H1 (cell line): ENCODE measurements around the gene MED1. TPM values are rescaled to one million over a fixed set of nuclear protein-coding genes. Genes with fewer than 3 reads are reported as not detected.

ENCODE experiments used
- CTCF ChIA-PET: fragments of 300-600 bp; sonication (Branson Sonifier 250); formaldehyde crosslinking; loops from one replicate; lab custom pipeline; 2021; ENCODE audit not compliant: partially characterized antibody; lab: Charles Lee
- POLR2A ChIA-PET: fragments of 300-600 bp; sonication (Branson Sonifier 250); formaldehyde crosslinking; loops from one replicate; lab custom pipeline; 2021; ENCODE audit warnings: inconsistent platforms; ENCODE audit not compliant: partially characterized antibody; lab: Charles Lee
- DNase-seq, 2 experiments: peaks; one replicate each; pipeline versions ENCODE4 v3.0.0 to v3.0.0-alpha.2; 2010 to 2022; ENCODE audit warnings: low spot score in 2 of 2, low read depth in 1 of 2, mixed read lengths in 1 of 2
- FAIRE-seq: peaks from 2 replicates; lab custom pipeline; 2011; peaks lifted over from hg19 to GRCh38; lab: Jason Lieb, UNC
- H2AFZ ChIP-seq: 2 replicates; pipeline ENCODE4 v1.8.1; 2012; ENCODE audit warnings: low read length, inconsistent platforms
- H2AK5ac ChIP-seq: 2 replicates; pipeline ENCODE4 v1.6.1; 2013; ENCODE audit warnings: low read depth, low read length
- H2BK120ac ChIP-seq: replicated peaks from 2 replicates; pipeline ENCODE3; 2013; ENCODE audit warnings: low read depth, low read length, inconsistent platforms
- H2BK12ac ChIP-seq: 2 replicates; pipeline ENCODE4 v1.6.1; 2013; ENCODE audit warnings: low read depth, low read length
- H2BK15ac ChIP-seq: 2 replicates; pipeline ENCODE4 v1.6.1; 2013; ENCODE audit warnings: low read length
- H2BK20ac ChIP-seq: 2 replicates; pipeline ENCODE4 v1.6.1; 2013; ENCODE audit warnings: low read length
- H2BK5ac ChIP-seq: 2 replicates; pipeline ENCODE4 v1.6.1; 2013; ENCODE audit warnings: low read depth, low read length
- H3K14ac ChIP-seq: 2 replicates; pipeline ENCODE4 v1.6.1; 2013; ENCODE audit warnings: inconsistent platforms; ENCODE audit not compliant: insufficient read length
- H3K18ac ChIP-seq: 2 replicates; pipeline ENCODE4 v1.6.1; 2013; ENCODE audit warnings: low read length; ENCODE audit errors: extremely low read depth
- H3K23ac ChIP-seq: 2 replicates; pipeline ENCODE4 v1.6.1; 2013; ENCODE audit warnings: inconsistent platforms; ENCODE audit not compliant: insufficient read length
- H3K23me2 ChIP-seq: 2 replicates; pipeline ENCODE4 v1.6.1; 2013; ENCODE audit warnings: low read depth, low read length
- H3K27ac ChIP-seq: 2 replicates; pipeline ENCODE4 v1.6.1; 2011; ENCODE audit warnings: low read depth, low read length, inconsistent platforms
- H3K27me3 ChIP-seq, 4 experiments: replicated peaks in 1 of 4; 1 replicate in 1 of 4; 2 replicates in 3 of 4; pipeline versions ENCODE4 v1.6.1 to v1.8.1; 2011 to 2013; ENCODE audit warnings: low read length in 3 of 4, mild to moderate bottlenecking in 3 of 4, inconsistent platforms in 2 of 4, mixed read lengths in 2 of 4, moderate library complexity in 1 of 4; ENCODE audit not compliant: control insufficient read depth in 3 of 4, insufficient read depth in 3 of 4; ENCODE audit errors: extremely low read depth in 1 of 4
- H3K36me3 ChIP-seq, 4 experiments: 2 replicates each; pipeline versions ENCODE4 v1.6.1 to v1.8.1; 2011 to 2013; ENCODE audit warnings: mild to moderate bottlenecking in 4 of 4, low read length in 3 of 4, moderate library complexity in 2 of 4, control low read depth in 1 of 4, inconsistent platforms in 1 of 4; ENCODE audit not compliant: insufficient read depth in 4 of 4, control insufficient read depth in 2 of 4
- H3K4ac ChIP-seq: replicated peaks from 2 replicates; pipeline ENCODE3; 2013; ENCODE audit warnings: low read length, low read depth, mixed read lengths, inconsistent platforms; ENCODE audit not compliant: insufficient read length
- H3K4me1 ChIP-seq, 4 experiments: replicated peaks in 1 of 4; 1 replicate in 1 of 4; 2 replicates in 3 of 4; pipeline versions ENCODE4 v1.6.1 to v1.8.1; 2011 to 2013; ENCODE audit warnings: low read length in 3 of 4, inconsistent platforms in 2 of 4, mixed read lengths in 1 of 4; ENCODE audit not compliant: insufficient read depth in 4 of 4, control insufficient read depth in 3 of 4
- H3K4me2 ChIP-seq, 2 experiments: 2 replicates each; pipeline versions ENCODE4 v1.6.1 to v1.8.1; 2011 to 2013; ENCODE audit warnings: low read depth in 2 of 2, low read length in 2 of 2, control low read depth in 1 of 2, inconsistent platforms in 1 of 2, mild to moderate bottlenecking in 1 of 2; ENCODE audit not compliant: insufficient read depth in 1 of 2
- H3K4me3 ChIP-seq, 4 experiments: fragments of 200-600, 300-600 bp in 1 of 4; sonication (generic), shearing (Covaris generic), sonication (Bioruptor Twin) in 1 of 4; 2 replicates each; pipeline versions ENCODE4 v1.5.1 to v1.8.1; 2011 to 2016; ENCODE audit warnings: low read length in 4 of 4, low read depth in 3 of 4, control low read depth in 2 of 4, inconsistent platforms in 2 of 4, mild to moderate bottlenecking in 2 of 4, mixed read lengths in 1 of 4, moderate library complexity in 1 of 4; ENCODE audit not compliant: insufficient read depth in 2 of 4; ENCODE audit errors: extremely low read depth in 1 of 4
- H3K56ac ChIP-seq: replicated peaks from 2 replicates; pipeline ENCODE3; 2013; ENCODE audit warnings: low read depth, mild to moderate bottlenecking, mixed read lengths, low read length, inconsistent platforms; ENCODE audit not compliant: insufficient read length
- H3K79me1 ChIP-seq: 2 replicates; pipeline ENCODE4 v1.6.1; 2013; ENCODE audit warnings: low read depth, low read length, control low read depth
- H3K79me2 ChIP-seq, 2 experiments: 2 replicates each; pipeline versions ENCODE4 v1.6.1 to v1.8.1; 2012 to 2013; ENCODE audit warnings: low read length in 2 of 2, mild to moderate bottlenecking in 2 of 2, inconsistent platforms in 1 of 2; ENCODE audit not compliant: insufficient read depth in 2 of 2, control insufficient read depth in 1 of 2
- H3K9ac ChIP-seq, 4 experiments: replicated peaks in 1 of 4; 1 replicate in 1 of 4; 2 replicates in 3 of 4; pipeline versions ENCODE4 v1.6.1 to v1.8.1; 2011 to 2013; ENCODE audit warnings: low read depth in 3 of 4, low read length in 3 of 4, control low read depth in 2 of 4, mild to moderate bottlenecking in 2 of 4, moderate library complexity in 2 of 4, inconsistent platforms in 1 of 4; ENCODE audit errors: extremely low read depth in 1 of 4
- H3K9me3 ChIP-seq, 2 experiments: 2 replicates each; pipeline versions ENCODE4 v1.6.1 to v1.8.1; 2012 to 2013; ENCODE audit warnings: mild to moderate bottlenecking in 2 of 2, moderate library complexity in 2 of 2, control low read depth in 1 of 2, inconsistent platforms in 1 of 2, low read depth in 1 of 2, low read length in 1 of 2, mixed read lengths in 1 of 2; ENCODE audit not compliant: insufficient read depth in 2 of 2
- H4K20me1 ChIP-seq, 2 experiments: replicated peaks in 1 of 2; 2 replicates each; pipeline versions ENCODE3 to v1.8.1; 2011 to 2013; ENCODE audit warnings: inconsistent platforms in 2 of 2, low read length in 2 of 2, mild to moderate bottlenecking in 1 of 2; ENCODE audit not compliant: insufficient read depth in 2 of 2, control insufficient read depth in 1 of 2
- H4K5ac ChIP-seq: 2 replicates; pipeline ENCODE4 v1.6.1; 2013; ENCODE audit warnings: low read length, low read depth, mixed read lengths, inconsistent platforms; ENCODE audit not compliant: insufficient read length
- H4K8ac ChIP-seq: 2 replicates; pipeline ENCODE4 v1.8.0; 2013; ENCODE audit warnings: mild to moderate bottlenecking, moderate library complexity, low read length, inconsistent platforms; ENCODE audit not compliant: insufficient read depth; ENCODE audit errors: extremely low read depth
- H4K91ac ChIP-seq: replicated peaks from 2 replicates; pipeline ENCODE3; 2013; ENCODE audit warnings: low read length, mixed read lengths, inconsistent platforms; ENCODE audit not compliant: insufficient read length
- CHD1 ChIP-seq: IDR thresholded peaks from 2 replicates; pipeline ENCODE4 v1.6.1; 2012; ENCODE audit warnings: low read depth, low read length, improper control_type of control experiment
- CHD2 ChIP-seq: IDR thresholded peaks from 2 replicates; pipeline ENCODE4 v1.6.1; 2012; ENCODE audit warnings: low read length, improper control_type of control experiment
- EGR1 ChIP-seq: IDR thresholded peaks from 2 replicates; pipeline ENCODE4 v1.6.1; 2011; ENCODE audit warnings: low read depth, low read length, borderline replicate concordance
- JUN ChIP-seq: IDR thresholded peaks from 2 replicates; pipeline ENCODE4 v1.6.1; 2011; ENCODE audit warnings: low read depth, mild to moderate bottlenecking, improper control_type of control experiment, low read length
- KDM1A ChIP-seq: fragments of 200-600, 300-600 bp; sonication (generic); IDR thresholded peaks from 2 replicates; pipeline ENCODE4 v1.7.1; 2016; ENCODE audit warnings: mild to moderate bottlenecking, low read length, borderline replicate concordance
- KDM4A ChIP-seq: IDR thresholded peaks from one replicate; pipeline ENCODE4 v1.7.1; 2012; ENCODE audit warnings: low read depth, mild to moderate bottlenecking, moderate library complexity, low read length, inconsistent platforms; ENCODE audit not compliant: severe bottlenecking
- NRF1 ChIP-seq: IDR thresholded peaks from 2 replicates; pipeline ENCODE4 v1.6.1; 2011; ENCODE audit warnings: mild to moderate bottlenecking, low read depth, low read length, improper control_type of control experiment
- RAD21 ChIP-seq, 2 experiments: IDR thresholded peaks in 1 of 2; conservative IDR thresholded peaks in 1 of 2; 2 replicates each; pipeline ENCODE4 v1.6.1; 2011; ENCODE audit warnings: low read depth in 2 of 2, low read length in 2 of 2, improper control_type of control experiment in 1 of 2, inconsistent platforms in 1 of 2, mild to moderate bottlenecking in 1 of 2, moderate library complexity in 1 of 2
- RFX5 ChIP-seq: IDR thresholded peaks from 2 replicates; pipeline ENCODE4 v1.6.1; 2011; ENCODE audit warnings: low read depth, low read length, improper control_type of control experiment, borderline replicate concordance
- TCF12 ChIP-seq: IDR thresholded peaks from 2 replicates; pipeline ENCODE4 v1.6.1; 2011; ENCODE audit warnings: low read depth, mild to moderate bottlenecking, low read length
- WGBS, 2 experiments: shearing (Covaris generic) in 1 of 2; methylation state at CpG; one replicate each; pipeline versions ENCODE4 v1.1.6 to v1.1.7; 2013 to 2015; ENCODE audit warnings: low lambda C conversion rate in 2 of 2, mixed read lengths in 2 of 2, inconsistent platforms in 1 of 2, low coverage in 1 of 2, missing lambda C conversion rate in 1 of 2; ENCODE audit not compliant: insufficient replicate concordance in 2 of 2, insufficient coverage in 1 of 2, insufficient read length in 1 of 2; ENCODE audit errors: extremely low coverage in 1 of 2, missing lambda C conversion rate in 1 of 2; 5-methylcytosine and 5-hydroxymethylcytosine counted together
- polyA plus RNA-seq, 7 experiments: library from polyadenylated mRNA; depleted of rRNA in 3 of 7; stranded (reverse) in 5 of 7; unstranded in 2 of 7; fragments of >200 nt in 5 of 7; fragments of 200-250 nt in 2 of 7; gene quantifications; 1 replicate in 5 of 7; 2 replicates in 1 of 7; 4 replicates in 1 of 7; pipeline versions ENCODE4 v1.2.1 to v1.2.3, GENCODE V29; 2011 to 2013; ENCODE audit warnings: missing spikeins in 2 of 7, mixed read lengths in 2 of 7
- total RNA-seq: library from RNA; stranded (reverse); fragmentation: NEBNext Ultra II Directional; extraction: Animal tissue kit (Norgen Biotek cat#: 25700); gene quantifications from 2 replicates; pipeline ENCODE4 v1.2.1, GENCODE V29; 2021

MED1 gene
- total and polyA plus RNA-seq, 2 of the 8 experiments (the other 6 are each of a cell fraction or from before 2014, with no cell fraction given) = 24.7 to 56.5 TPM

- Histone ChIP-seq H3K27ac (no peak overlapping the region), H2AFZ (no peak overlapping the region), H3K9me3 (no peaks in the 10 kb centered on the region), H3K4me3 (no peak overlapping the region), H2BK12ac (no peak overlapping the region), H2BK120ac (no peak overlapping the region), H3K4me1 (no peaks in the 10 kb centered on the region), H3K79me2 (peaks cover 0 to 7% of the 10 kb centered on the region in 2 experiments; a peak in 2 of 4 replicates), H3K23ac (no peak overlapping the region), H4K91ac (no peak overlapping the region), H3K27me3 (no peaks in the 10 kb centered on the region), H2BK15ac (no peak overlapping the region), H3K4ac (no peak overlapping the region), H3K14ac (no peak overlapping the region), H3K36me3 (peaks cover 0 to 3% (median 0%) of the 10 kb centered on the region in 4 experiments; a peak in 2 of 8 replicates), H3K79me1 (peaks cover 2% of the 10 kb centered on the region; the same call in 1 of the 2 replicates), H2AK5ac (no peak overlapping the region), H3K4me2 (no peak overlapping the region), H2BK20ac (no peak overlapping the region), H3K9ac (no peak overlapping the region), H4K5ac (no peak overlapping the region), H4K20me1 (peaks cover 0 to 1% of the 10 kb centered on the region in 2 experiments), H4K8ac (no peak overlapping the region), H3K23me2 (no peaks in the 10 kb centered on the region), H2BK5ac (no peak overlapping the region), H3K18ac (no peak overlapping the region), H3K56ac (no peak overlapping the region)
- FAIRE-seq (no peak), DNase-seq (no peak)
- TF ChIP-seq JUN (no peak), CHD2 (no peak), RAD21 (IDR thresholded peaks at IDR 0.05 in 1 of 2, conservative IDR thresholded peaks at IDR 0.05 in 1 of 2; ENCODE audit: low read depth in 2 of 2, low read length in 2 of 2) (no peak), EGR1 (no peak), KDM4A (no peak), NRF1 (no peak), RFX5 (no peak), CHD1 (no peak), TCF12 (no peak), KDM1A (no peak)
- 95% methylated on average over 2 of the region's 2 CpGs; no CpG with 5 or more reads in 1 of the 2 experiments for WGBS, 2 experiments
- ChIA-PET CTCF (interaction anchor here (0.7 kb wide), 1 partner anchor 244 kb away, joined by 3 read pairs; no protein-coding TSS in a partner anchor), POLR2A (interaction anchor here (0.6 to 1.5 kb wide), 2 partner anchors 9 to 21 kb away, joined by 3 to 4 read pairs; no protein-coding TSS in a partner anchor)
Observed at GRCh38 chr17:39484178-39484577, 33.1 kb upstream of the MED1 start.
